Mesodermal cell (in vitro differentiated cells): Measurements from ENCODE around the gene GALNT1.
"Not testable (repeated sequence)": the region's sequence is repeated elsewhere in the genome, so short reads cannot be mapped to it uniquely, and the experiment has no call there.

Experiments
- H3K27ac ChIP-seq: 2 replicates; pipeline ENCODE4 v1.7.0; 2013; ENCODE audit warnings: mild to moderate bottlenecking, low read depth, low read length, moderate library complexity; ENCODE audit not compliant: severe bottlenecking
- H3K36me3 ChIP-seq: 2 replicates; pipeline ENCODE4 v1.7.1; 2013; ENCODE audit warnings: mild to moderate bottlenecking, low read length, moderate library complexity; ENCODE audit not compliant: control insufficient read depth, insufficient read depth
- H3K4me1 ChIP-seq: one replicate; pipeline ENCODE4 v1.7.1; 2013; ENCODE audit warnings: mild to moderate bottlenecking, low read length; ENCODE audit not compliant: insufficient read depth, control insufficient read depth, poor library complexity, severe bottlenecking
- H3K4me3 ChIP-seq: 2 replicates; pipeline ENCODE4 v1.7.0; 2013; ENCODE audit warnings: low read length, control low read depth, mild to moderate bottlenecking; ENCODE audit not compliant: insufficient read depth, poor library complexity, severe bottlenecking; ENCODE audit errors: extremely low read depth
- H3K9me3 ChIP-seq: 2 replicates; pipeline ENCODE4 v1.7.1; 2013; ENCODE audit warnings: mild to moderate bottlenecking, low read length, moderate library complexity; ENCODE audit not compliant: control insufficient read depth
- WGBS, 2 experiments: methylation state at CpG; one replicate each; pipeline ENCODE4 v1.1.5; 2013; ENCODE audit warnings: missing lambda C conversion rate in 2 of 2; ENCODE audit not compliant: insufficient coverage in 2 of 2; 5-methylcytosine and 5-hydroxymethylcytosine counted together

Gene GALNT1

DNA sequence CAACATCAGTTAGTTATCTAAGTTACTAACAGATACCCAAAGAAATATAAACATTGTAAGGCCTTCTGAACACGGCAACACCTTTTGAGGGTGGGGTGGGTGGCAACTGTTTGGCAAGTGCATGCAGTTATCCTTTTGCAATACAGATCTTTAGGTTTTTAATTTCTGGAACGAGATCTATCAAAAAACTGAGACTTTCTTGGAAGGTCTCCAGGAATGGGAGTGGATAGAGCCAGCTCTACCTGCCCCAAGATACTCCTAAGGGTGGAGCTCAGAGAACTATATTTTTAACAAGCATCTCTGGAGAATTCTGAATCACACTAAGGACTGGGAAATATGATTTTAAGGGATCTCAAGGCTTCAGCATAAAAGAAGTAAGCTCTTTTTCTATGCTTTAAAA is 11.4 kb upstream of the GALNT1 start:
- 56% methylated on average over 1 of the region's 2 CpGs; no CpG with 5 or more reads in 1 of the 2 experiments for WGBS, 2 experiments
- Histone ChIP-seq H3K9me3 (no peaks in the 10 kb centered on the region), H3K4me3 (no peak overlapping the region), H3K36me3 (no peaks in the 10 kb centered on the region), H3K27ac (no peak overlapping the region), H3K4me1 (peaks cover 5% of the 10 kb centered on the region)

DNA sequence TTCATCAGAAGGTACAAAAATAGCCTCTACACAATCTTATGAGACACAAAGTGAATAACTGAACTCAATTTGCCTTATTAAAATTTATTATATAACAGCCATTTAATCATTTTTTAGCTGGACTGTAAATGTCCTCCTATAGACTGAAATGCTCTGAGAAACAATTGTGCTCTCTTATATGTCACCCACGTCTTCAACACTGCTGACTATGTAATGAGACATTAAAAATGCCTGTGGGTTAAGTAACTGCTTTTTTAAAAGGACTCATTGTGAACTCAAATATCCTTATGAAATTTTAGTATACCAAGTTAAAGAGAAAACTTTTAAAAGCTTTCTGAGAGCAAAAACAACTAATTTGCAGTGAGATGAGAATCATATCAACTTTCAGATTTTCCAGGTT is 10.4 kb upstream of the GALNT1 start:
- H3K9me3 ChIP-seq = no peaks in the 10 kb centered on the region
- no peak overlapping the region for H3K27ac ChIP-seq
- no peaks in the 10 kb centered on the region for H3K36me3 ChIP-seq
- H3K4me1 ChIP-seq = peaks cover 5% of the 10 kb centered on the region
- WGBS, 2 experiments = no CpG with 5 or more reads among the region's 1 CpG
- no peak overlapping the region for H3K4me3 ChIP-seq

DNA sequence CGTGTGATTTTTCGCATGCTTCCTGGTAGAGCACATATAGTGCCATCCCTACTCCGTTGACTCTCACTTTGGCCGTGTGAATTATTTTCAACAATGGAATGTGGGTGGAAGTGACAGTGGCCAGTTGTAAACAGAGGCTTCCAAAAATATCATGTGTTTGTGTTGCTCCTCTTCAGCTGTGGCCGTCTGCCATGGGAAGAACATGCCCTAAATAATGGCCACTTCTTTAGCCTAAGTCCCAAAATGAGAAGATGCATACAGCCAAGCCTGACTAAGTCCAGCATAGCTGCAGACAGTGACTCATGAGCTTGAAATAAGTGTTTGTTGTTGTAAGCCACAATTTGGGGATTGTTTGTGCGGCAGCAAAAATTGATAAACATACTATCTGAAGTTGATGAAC is 8.9 kb upstream of the GALNT1 start:
- WGBS, 2 experiments = 81 to 90% methylated on average over 3 to 4 of the region's 6 CpGs
- H3K27ac ChIP-seq = no peak overlapping the region
- H3K36me3 ChIP-seq = no peaks in the 10 kb centered on the region
- no peaks in the 10 kb centered on the region for H3K9me3 ChIP-seq
- peaks cover 5% of the 10 kb centered on the region for H3K4me1 ChIP-seq
- no peak overlapping the region for H3K4me3 ChIP-seq

DNA sequence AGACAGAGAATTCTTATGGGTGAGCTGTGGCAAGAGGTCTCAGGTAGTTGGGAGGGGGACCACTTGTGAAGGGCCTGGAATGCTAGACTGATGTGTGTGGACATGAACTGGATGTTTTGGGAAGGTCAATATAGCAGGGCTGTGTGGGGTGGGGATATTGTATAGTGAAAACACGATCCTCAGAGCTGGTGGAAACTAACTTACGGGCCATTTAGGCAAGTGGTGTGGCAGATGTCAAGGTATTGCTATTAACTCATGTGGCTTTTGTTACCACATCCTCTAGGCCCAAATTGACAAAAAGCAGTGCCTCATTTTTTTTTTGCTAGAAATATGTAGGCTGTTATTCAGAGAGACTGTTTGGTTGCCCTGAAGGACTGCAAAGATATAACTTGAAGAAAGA is 8.0 kb upstream of the GALNT1 start:
- Histone ChIP-seq H3K4me3 (no peak overlapping the region), H3K9me3 (no peaks in the 10 kb centered on the region), H3K27ac (no peak overlapping the region), H3K36me3 (no peaks in the 10 kb centered on the region), H3K4me1 (peaks cover 5% of the 10 kb centered on the region)
- 94 to 100% methylated on average over 1 to 2 of the region's 2 CpGs for WGBS, 2 experiments

DNA sequence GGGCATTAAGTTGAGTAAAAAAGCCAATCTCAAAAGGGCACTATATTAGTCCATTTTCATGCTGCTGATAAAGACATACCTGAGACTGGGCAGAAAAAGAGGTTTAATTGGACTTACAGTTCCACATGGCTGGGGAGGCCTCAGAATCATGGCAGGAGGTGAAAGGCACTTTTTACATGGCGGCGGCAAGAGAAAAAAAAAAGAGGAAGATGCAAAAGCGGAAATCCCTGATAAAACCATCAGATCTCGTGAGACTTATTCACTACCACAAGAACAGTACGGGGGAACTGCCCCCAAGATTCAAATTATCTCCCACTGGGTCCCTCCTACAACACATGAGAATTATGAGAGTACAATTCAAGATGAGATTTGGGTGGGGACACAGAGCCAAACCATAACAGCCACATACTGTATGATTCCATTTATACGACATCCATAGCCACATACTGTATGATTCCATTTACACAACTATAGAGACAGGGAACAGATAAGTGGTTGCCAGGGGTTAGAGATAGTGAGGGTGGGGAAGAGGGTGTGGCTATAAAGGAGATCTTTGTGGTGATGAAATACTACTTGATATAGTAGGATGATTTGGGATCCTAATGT is 5.2 kb upstream of the GALNT1 start:
- not testable (repeated sequence) for H3K4me1 ChIP-seq, H3K4me3 ChIP-seq
- 100% methylated on average over 1 to 2 of the region's 6 CpGs for WGBS, 2 experiments

GRCh38 chr18:35577045-35577848 is 4.3 kb upstream of the GALNT1 start:
- no peak overlapping the region for H3K4me3 ChIP-seq
- H3K9me3 ChIP-seq = no peaks in the 10 kb centered on the region
- peaks cover 5% of the 10 kb centered on the region for H3K4me1 ChIP-seq
- no peaks in the 10 kb centered on the region for H3K36me3 ChIP-seq
- WGBS, 2 experiments = 90 to 92% methylated on average over 2 of the region's 8 CpGs
- H3K27ac ChIP-seq = no peak overlapping the region

More for the DNA sequence above, 5.2 kb upstream of the GALNT1 start:
- not testable (repeated sequence) for H3K9me3 ChIP-seq, H3K27ac ChIP-seq, H3K36me3 ChIP-seq

GRCh38 chr18:35578481-35578880 is 3.1 kb upstream of the GALNT1 start:
- no peak overlapping the region for H3K27ac ChIP-seq
- H3K9me3 ChIP-seq = no peaks in the 10 kb centered on the region
- WGBS, 2 experiments = 82 to 100% methylated on average over 1 of the region's 1 CpG
- H3K4me3 ChIP-seq = no peak overlapping the region
- peaks cover 11% of the 10 kb centered on the region for H3K4me1 ChIP-seq
- peaks cover 8% of the 10 kb centered on the region for H3K36me3 ChIP-seq

- Histone ChIP-seq H3K4me1 (peaks cover 13% of the 10 kb centered on the region), H3K4me3 (no peak overlapping the region), H3K9me3 (peaks cover 2% of the 10 kb centered on the region), H3K27ac (no peak overlapping the region), H3K36me3 (peaks cover 12% of the 10 kb centered on the region)
- 90 to 100% methylated on average over 1 to 2 of the region's 4 CpGs for WGBS, 2 experiments
Observed at GRCh38 chr18:35578936-35579335, 2.6 kb upstream of the GALNT1 start.

- Histone ChIP-seq H3K4me1 (peaks cover 13% of the 10 kb centered on the region), H3K9me3 (peaks cover 21% of the 10 kb centered on the region), H3K4me3 (peak overlapping the region; percentile 61), H3K27ac (peak overlapping the region; percentile 86), H3K36me3 (peaks cover 32% of the 10 kb centered on the region)
- 1 to 2% methylated on average over 33 to 60 of the region's 96 CpGs for WGBS, 2 experiments
Observed at GRCh38 chr18:35580701-35581539, 620 bp upstream of the GALNT1 start.

DNA sequence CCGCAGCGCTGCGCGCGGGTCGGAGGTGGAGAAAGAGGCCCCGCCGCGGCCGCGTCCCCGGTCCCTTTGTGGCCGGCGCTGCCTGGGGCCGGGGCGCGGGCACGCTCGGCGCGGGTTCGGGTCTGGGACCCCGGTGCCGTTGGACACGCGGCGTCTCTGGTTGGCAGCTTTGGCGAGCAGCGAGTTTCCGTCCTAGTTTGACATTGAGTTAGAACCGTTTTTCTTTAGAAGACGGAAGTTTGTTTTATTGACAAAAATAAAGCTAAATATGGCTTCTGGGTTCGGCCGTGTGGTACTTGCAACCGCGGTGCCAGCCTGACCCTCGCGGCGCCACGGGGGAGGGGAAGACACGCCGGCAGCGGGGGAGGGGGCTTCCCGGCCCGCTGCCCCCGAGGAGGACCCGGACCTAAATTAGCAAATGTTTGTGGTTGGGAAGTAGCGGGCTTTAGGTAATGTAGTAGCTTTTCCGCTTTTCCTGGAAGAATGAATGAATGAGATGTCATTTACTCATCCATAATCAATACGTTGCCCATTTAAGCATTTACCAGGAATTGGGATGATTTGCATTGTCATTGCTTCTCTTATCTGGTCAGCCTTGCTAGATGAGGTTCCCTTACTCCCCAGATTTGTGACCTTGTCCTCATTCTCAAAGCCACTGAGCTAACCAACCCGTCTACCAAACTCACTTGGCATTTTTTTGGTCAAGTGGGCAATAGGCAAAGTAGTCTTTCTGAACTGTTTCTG is 530 bp downstream of the GALNT1 start:
- H3K9me3 ChIP-seq = peaks cover 22% of the 10 kb centered on the region
- H3K27ac ChIP-seq = peak overlapping the region; percentile 52
- H3K4me3 ChIP-seq = peak overlapping the region; percentile 67
- peaks cover 32% of the 10 kb centered on the region for H3K36me3 ChIP-seq
- 0% methylated on average over 37 to 38 of the region's 51 CpGs for WGBS, 2 experiments
- H3K4me1 ChIP-seq = peaks cover 13% of the 10 kb centered on the region
